Progenitor cell of endocrine pancreas (in vitro differentiated cells): ENCODE measurements around the gene TMEM231. TPM values are rescaled to one million over a fixed set of nuclear protein-coding genes. Genes with fewer than 3 reads are reported as not detected.
"Not testable (repeated sequence)": the region's sequence is repeated elsewhere in the genome, so short reads cannot be mapped to it uniquely, and the experiment has no call there.

Experiments used
- DNase-seq: peaks from one replicate; pipeline ENCODE4 v3.0.0; 2021; ENCODE audit warnings: low spot score; ENCODE audit not compliant: unreplicated experiment
- H3K27ac Mint-ChIP-seq: 2 replicates; pipeline ENCODE4 v1.8.0; 2021; ENCODE audit warnings: mild to moderate bottlenecking, moderate library complexity, mixed read lengths
- H3K27me3 Mint-ChIP-seq: 2 replicates; pipeline ENCODE4 v1.8.0; 2021; ENCODE audit warnings: mixed read lengths
- H3K36me3 Mint-ChIP-seq: 2 replicates; pipeline ENCODE4 v1.8.0; 2022; ENCODE audit warnings: mixed read lengths; ENCODE audit not compliant: insufficient read depth
- H3K4me1 Mint-ChIP-seq: 2 replicates; pipeline ENCODE4 v1.8.0; 2021; ENCODE audit warnings: low read depth, mixed read lengths
- H3K4me3 Mint-ChIP-seq: 2 replicates; pipeline ENCODE4 v1.8.0; 2021; ENCODE audit warnings: low read depth, mild to moderate bottlenecking, moderate library complexity, mixed read lengths
- H3K9me3 Mint-ChIP-seq: 2 replicates; pipeline ENCODE4 v1.8.0; 2021; ENCODE audit warnings: low read depth, mixed read lengths
- total RNA-seq: library from RNA; stranded (reverse); gene quantifications from 2 replicates; pipeline ENCODE4 v1.2.1, GENCODE V29; 2021
- TF ChIP-seq, protein P1 (sequence below): fragments of 200-600 bp; sonication (generic); IDR thresholded peaks from one replicate; pipeline ENCODE4 v1.5.0; 2021; ENCODE audit warnings: antibody characterized with exemption, mild to moderate bottlenecking; ENCODE audit not compliant: unreplicated experiment

Gene TMEM231
- total RNA-seq, 1 donor from 2014 or later = 10.8 TPM

DNA sequence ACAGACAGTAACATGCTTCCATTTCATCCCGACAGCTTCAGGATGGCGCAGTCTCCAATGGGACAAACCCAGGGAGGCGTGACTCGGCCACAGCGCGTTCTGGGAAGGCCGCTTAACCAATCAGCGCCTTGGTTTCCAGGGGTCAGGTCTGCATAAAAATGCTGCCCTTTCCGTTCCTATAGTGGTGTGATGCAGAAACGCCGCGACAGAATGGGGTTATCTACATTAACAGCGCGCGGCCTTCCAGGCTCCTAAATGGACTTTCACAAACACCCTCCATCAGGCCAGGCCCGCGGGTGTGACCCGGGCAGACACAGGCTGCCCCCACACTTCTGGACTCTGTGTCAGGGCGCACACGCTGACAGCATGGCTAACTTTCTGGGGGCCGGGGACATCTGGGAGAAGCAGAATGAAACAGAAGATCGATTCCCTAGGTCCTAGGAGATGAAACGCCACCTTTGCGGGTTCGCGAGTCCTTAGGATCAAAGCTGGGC is 792 bp downstream of the TMEM231 start:
- peaks cover 3% of the 10 kb centered on the region for H3K4me1 Mint-ChIP-seq
- peak overlapping the region; percentile 97 for H3K27ac Mint-ChIP-seq
- H3K27me3 Mint-ChIP-seq = peaks cover 5% of the 10 kb centered on the region
- DNase-seq = peak; percentile 59
- no peaks in the 10 kb centered on the region for H3K36me3 Mint-ChIP-seq
- TF ChIP-seq, protein P1, sequence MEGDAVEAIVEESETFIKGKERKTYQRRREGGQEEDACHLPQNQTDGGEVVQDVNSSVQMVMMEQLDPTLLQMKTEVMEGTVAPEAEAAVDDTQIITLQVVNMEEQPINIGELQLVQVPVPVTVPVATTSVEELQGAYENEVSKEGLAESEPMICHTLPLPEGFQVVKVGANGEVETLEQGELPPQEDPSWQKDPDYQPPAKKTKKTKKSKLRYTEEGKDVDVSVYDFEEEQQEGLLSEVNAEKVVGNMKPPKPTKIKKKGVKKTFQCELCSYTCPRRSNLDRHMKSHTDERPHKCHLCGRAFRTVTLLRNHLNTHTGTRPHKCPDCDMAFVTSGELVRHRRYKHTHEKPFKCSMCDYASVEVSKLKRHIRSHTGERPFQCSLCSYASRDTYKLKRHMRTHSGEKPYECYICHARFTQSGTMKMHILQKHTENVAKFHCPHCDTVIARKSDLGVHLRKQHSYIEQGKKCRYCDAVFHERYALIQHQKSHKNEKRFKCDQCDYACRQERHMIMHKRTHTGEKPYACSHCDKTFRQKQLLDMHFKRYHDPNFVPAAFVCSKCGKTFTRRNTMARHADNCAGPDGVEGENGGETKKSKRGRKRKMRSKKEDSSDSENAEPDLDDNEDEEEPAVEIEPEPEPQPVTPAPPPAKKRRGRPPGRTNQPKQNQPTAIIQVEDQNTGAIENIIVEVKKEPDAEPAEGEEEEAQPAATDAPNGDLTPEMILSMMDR = no peak
- peak overlapping the region; percentile 92 for H3K4me3 Mint-ChIP-seq
- no peaks in the 10 kb centered on the region for H3K9me3 Mint-ChIP-seq

- no peaks in the 10 kb centered on the region for H3K36me3 Mint-ChIP-seq
- no peaks in the 10 kb centered on the region for H3K9me3 Mint-ChIP-seq
- H3K4me1 Mint-ChIP-seq = peaks cover 3% of the 10 kb centered on the region
- no peak overlapping the region for H3K27ac Mint-ChIP-seq
- TF ChIP-seq, protein P1 = no peak
- DNase-seq = no peak
- no peaks in the 10 kb centered on the region for H3K27me3 Mint-ChIP-seq
- H3K4me3 Mint-ChIP-seq = no peak overlapping the region
Measured at GRCh38 chr16:75552951-75553350, 3.1 kb downstream of the TMEM231 start.

GRCh38 chr16:75550211-75550662 is 5.8 kb downstream of the TMEM231 start:
- no peaks in the 10 kb centered on the region for H3K27me3 Mint-ChIP-seq
- TF ChIP-seq, protein P1 = peak; percentile 40
- H3K36me3 Mint-ChIP-seq = peaks cover under 1% of the 10 kb centered on the region
- H3K27ac Mint-ChIP-seq = no peak overlapping the region
- no peaks in the 10 kb centered on the region for H3K9me3 Mint-ChIP-seq
- no peaks in the 10 kb centered on the region for H3K4me1 Mint-ChIP-seq
- DNase-seq = no peak
- H3K4me3 Mint-ChIP-seq = no peak overlapping the region

DNA sequence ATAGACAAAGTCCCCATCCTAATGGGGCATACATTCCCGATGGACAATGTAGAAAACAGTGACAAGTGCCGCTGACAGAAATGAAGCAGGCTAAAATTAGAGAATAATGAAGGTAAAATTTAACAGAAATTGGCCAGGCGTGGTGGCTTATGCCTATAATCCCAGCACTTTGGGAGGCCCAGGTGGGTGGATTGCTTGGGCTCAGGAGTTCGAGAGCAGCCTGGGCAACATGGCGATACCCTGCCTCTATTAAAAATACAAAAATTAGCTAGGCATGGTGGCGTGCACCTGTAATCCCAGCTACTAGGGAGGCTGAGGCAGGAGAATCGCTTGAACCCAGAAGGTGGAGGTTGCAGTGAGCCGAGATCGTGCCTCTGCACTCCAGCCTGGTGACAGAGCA is 7.6 kb downstream of the TMEM231 start:
- H3K36me3 Mint-ChIP-seq, H3K27ac Mint-ChIP-seq, H3K9me3 Mint-ChIP-seq, H3K4me1 Mint-ChIP-seq, H3K27me3 Mint-ChIP-seq, H3K4me3 Mint-ChIP-seq, DNase-seq: not testable (repeated sequence)

GRCh38 chr16:75546293-75546692 is 9.8 kb downstream of the TMEM231 start:
- H3K4me3 Mint-ChIP-seq = no peak overlapping the region
- no peaks in the 10 kb centered on the region for H3K27me3 Mint-ChIP-seq

GRCh38 chr16:75545879-75546278 is 10.2 kb downstream of the TMEM231 start:
- H3K4me3 Mint-ChIP-seq, H3K27ac Mint-ChIP-seq, H3K36me3 Mint-ChIP-seq, DNase-seq, H3K27me3 Mint-ChIP-seq, H3K9me3 Mint-ChIP-seq: not testable (repeated sequence)
- H3K4me1 Mint-ChIP-seq = peaks cover 10% of the 10 kb centered on the region

More at GRCh38 chr16:75546293-75546692, 9.8 kb downstream of the TMEM231 start:
- TF ChIP-seq, protein P1 = no peak
- H3K36me3 Mint-ChIP-seq = peaks cover 6% of the 10 kb centered on the region
- no peak for DNase-seq
- H3K9me3 Mint-ChIP-seq = no peaks in the 10 kb centered on the region
- no peak overlapping the region for H3K27ac Mint-ChIP-seq
- H3K4me1 Mint-ChIP-seq = peaks cover 6% of the 10 kb centered on the region

DNA sequence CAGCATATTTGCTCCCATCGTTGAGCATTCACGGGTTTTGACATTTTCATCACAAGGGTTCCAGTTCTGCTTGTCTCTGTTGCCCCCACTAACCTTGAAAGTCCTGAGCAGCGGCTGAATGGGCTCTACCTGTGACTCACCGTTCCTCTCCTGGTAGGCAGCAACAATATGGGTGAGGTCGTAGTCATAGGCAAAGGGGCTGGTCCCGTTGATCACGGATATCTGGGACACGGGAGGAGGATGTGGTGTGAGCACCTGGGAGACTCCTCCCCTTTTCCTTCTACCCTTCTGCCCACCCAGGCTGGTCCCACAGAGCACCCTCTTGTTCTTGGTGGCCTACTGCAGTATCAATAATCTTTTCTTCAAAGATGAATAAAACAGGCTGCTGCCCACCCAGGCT is 13.6 kb downstream of the TMEM231 start:
- H3K36me3 Mint-ChIP-seq, H3K9me3 Mint-ChIP-seq, DNase-seq, H3K4me3 Mint-ChIP-seq, H3K27ac Mint-ChIP-seq, H3K27me3 Mint-ChIP-seq: not testable (repeated sequence)
- peaks cover 20% of the 10 kb centered on the region for H3K4me1 Mint-ChIP-seq
